Right atrium auricular region (tissue), 2 donors: ENCODE measurements around the gene CEBPG. TPM values are rescaled to one million over a fixed set of nuclear protein-coding genes. Genes with fewer than 3 reads are reported as not detected.

Experiments used
- DNase-seq: peaks from one replicate; pipeline ENCODE4 v3.0.0-alpha.2; 2019; ENCODE audit warnings: low spot score
- H3K27ac ChIP-seq, 2 donors: fragments of 200-600 bp; sonication (generic); 1 replicate in 1 of 2; 2 replicates in 1 of 2; pipeline ENCODE4 v1.5.1; 2016 to 2019
- H3K27me3 ChIP-seq, 2 donors: fragments of 200-600 bp; sonication (generic); one replicate each; pipeline versions ENCODE4 v1.5.1 to v1.6.0; 2017 to 2019
- H3K36me3 ChIP-seq: fragments of 200-600 bp; sonication (generic); one replicate; pipeline ENCODE4 v1.5.1; 2016
- H3K4me1 ChIP-seq, 2 donors: fragments of 200-600 bp; sonication (generic); one replicate each; pipeline versions ENCODE4 v1.5.1 to v1.6.0; 2017 to 2019
- H3K4me3 ChIP-seq, 2 donors: fragments of 200-600 bp; sonication (generic); 1 replicate in 1 of 2; 2 replicates in 1 of 2; pipeline ENCODE4 v1.5.1; 2017 to 2019; ENCODE audit warnings: mild to moderate bottlenecking in 1 of 2, moderate library complexity in 1 of 2
- H3K9me3 ChIP-seq, 2 donors: fragments of 200-600 bp; sonication (generic); one replicate each; pipeline ENCODE4 v1.5.1; 2019
- total RNA-seq, 2 donors: library from RNA; depleted of rRNA; stranded (reverse); fragments of >200 nt; gene quantifications; one replicate each; pipeline ENCODE4 v1.1.0, GENCODE V29; 2016
- TF ChIP-seq, protein P1 (sequence below), 2 donors: fragments of 200-600 bp; sonication (generic); IDR thresholded peaks; one replicate each; pipeline ENCODE4 v1.5.1; 2019; ENCODE audit warnings: antibody characterized with exemption in 2 of 2

CEBPG gene
- total RNA-seq, 2 donors from 2014 or later = 12.9 to 15.2 TPM

DNA sequence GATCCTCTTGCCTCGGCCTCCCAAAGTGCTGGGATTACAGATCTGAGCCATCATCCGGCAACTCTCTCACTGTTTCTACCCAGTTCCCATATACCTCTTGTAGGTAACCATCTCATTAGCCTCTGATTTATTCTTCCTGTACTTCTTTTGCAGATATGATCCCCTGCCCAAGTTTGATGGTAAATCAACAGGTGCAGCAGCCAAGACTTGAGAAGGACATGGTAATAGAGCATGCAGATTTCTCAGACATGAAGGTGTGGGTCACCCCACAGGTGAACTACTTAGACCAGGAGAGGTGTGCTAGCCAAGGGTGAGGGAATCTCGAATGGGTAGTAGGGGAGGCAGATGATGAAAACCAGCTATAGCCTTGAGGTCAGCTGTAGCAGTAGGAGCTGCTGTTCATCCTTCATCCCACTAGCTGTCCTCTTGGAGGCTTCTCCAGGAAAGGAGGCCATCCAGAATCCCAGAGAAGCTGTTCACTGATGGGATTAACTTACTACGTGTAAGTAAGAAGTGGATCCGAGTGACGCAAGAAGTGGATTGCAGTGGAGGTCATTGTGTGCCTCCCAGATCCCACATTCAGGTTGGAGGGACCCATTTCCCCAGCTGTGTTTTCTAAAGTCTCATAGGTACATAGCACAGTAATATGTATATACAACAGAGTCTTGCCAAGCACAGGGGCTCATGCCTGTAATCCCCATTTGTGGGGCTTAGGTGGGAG is 10.8 kb upstream of the CEBPG start:
- no peaks in the 10 kb centered on the region for H3K27me3 ChIP-seq
- TF ChIP-seq, protein P1, sequence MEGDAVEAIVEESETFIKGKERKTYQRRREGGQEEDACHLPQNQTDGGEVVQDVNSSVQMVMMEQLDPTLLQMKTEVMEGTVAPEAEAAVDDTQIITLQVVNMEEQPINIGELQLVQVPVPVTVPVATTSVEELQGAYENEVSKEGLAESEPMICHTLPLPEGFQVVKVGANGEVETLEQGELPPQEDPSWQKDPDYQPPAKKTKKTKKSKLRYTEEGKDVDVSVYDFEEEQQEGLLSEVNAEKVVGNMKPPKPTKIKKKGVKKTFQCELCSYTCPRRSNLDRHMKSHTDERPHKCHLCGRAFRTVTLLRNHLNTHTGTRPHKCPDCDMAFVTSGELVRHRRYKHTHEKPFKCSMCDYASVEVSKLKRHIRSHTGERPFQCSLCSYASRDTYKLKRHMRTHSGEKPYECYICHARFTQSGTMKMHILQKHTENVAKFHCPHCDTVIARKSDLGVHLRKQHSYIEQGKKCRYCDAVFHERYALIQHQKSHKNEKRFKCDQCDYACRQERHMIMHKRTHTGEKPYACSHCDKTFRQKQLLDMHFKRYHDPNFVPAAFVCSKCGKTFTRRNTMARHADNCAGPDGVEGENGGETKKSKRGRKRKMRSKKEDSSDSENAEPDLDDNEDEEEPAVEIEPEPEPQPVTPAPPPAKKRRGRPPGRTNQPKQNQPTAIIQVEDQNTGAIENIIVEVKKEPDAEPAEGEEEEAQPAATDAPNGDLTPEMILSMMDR (IDR thresholded peaks at IDR 0.05) = no peak

GRCh38 chr19:33363476-33363875 is 10.0 kb upstream of the CEBPG start:
- no peaks in the 10 kb centered on the region for H3K36me3 ChIP-seq
- no peaks in the 10 kb centered on the region for H3K4me1 ChIP-seq
- no peaks in the 10 kb centered on the region for H3K9me3 ChIP-seq
- H3K4me3 ChIP-seq = no peak overlapping the region
- TF ChIP-seq, protein P1 (IDR thresholded peaks at IDR 0.05) = no peak
- H3K27ac ChIP-seq = no peak overlapping the region
- H3K27me3 ChIP-seq = no peaks in the 10 kb centered on the region
- DNase-seq = no peak

More for the DNA sequence above, 10.8 kb upstream of the CEBPG start:
- Histone ChIP-seq H3K36me3 (no peaks in the 10 kb centered on the region), H3K9me3 (no peaks in the 10 kb centered on the region), H3K4me1 (no peaks in the 10 kb centered on the region), H3K27ac (no peak overlapping the region), H3K4me3 (no peak overlapping the region)
- no peak for DNase-seq

DNA sequence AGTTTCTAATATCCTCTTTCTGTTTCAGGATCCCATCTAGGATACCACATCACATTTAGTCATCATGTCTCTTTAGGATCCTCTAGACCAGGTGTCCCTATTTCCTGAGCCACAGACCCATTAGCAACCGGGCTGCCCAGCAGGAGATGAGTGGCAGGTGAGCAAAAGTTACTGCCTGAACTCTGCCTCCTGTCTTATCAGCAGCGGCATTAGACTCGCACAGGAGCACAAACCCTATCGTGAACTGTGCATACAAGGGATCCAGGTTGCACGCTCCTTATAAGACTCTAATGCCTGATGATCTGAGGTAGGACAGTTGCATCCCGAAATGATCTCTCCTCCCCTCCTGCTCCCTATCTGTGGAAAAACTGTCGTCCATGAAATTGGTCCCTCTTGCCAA is 7.8 kb upstream of the CEBPG start:
- no peak overlapping the region for H3K27ac ChIP-seq
- no peak for DNase-seq
- no peaks in the 10 kb centered on the region for H3K9me3 ChIP-seq
- no peaks in the 10 kb centered on the region for H3K27me3 ChIP-seq
- H3K4me3 ChIP-seq = no peak overlapping the region
- no peaks in the 10 kb centered on the region for H3K36me3 ChIP-seq
- TF ChIP-seq, protein P1 (IDR thresholded peaks at IDR 0.05) = no peak
- H3K4me1 ChIP-seq = no peaks in the 10 kb centered on the region

- Histone ChIP-seq H3K4me3 (no peak overlapping the region), H3K4me1 (no peaks in the 10 kb centered on the region), H3K27ac (no peak overlapping the region), H3K36me3 (no peaks in the 10 kb centered on the region), H3K27me3 (no peaks in the 10 kb centered on the region), H3K9me3 (no peaks in the 10 kb centered on the region)
- TF ChIP-seq, protein P1 (IDR thresholded peaks at IDR 0.05) = no peak
- no peak for DNase-seq
Observed at GRCh38 chr19:33366127-33366526, 7.4 kb upstream of the CEBPG start.

- Histone ChIP-seq H3K9me3 (no peaks in the 10 kb centered on the region), H3K36me3 (no peaks in the 10 kb centered on the region), H3K4me1 (no peaks in the 10 kb centered on the region), H3K4me3 (no peak overlapping the region), H3K27me3 (no peaks in the 10 kb centered on the region), H3K27ac (no peak overlapping the region)
- DNase-seq = no peak
- TF ChIP-seq, protein P1 (IDR thresholded peaks at IDR 0.05) = no peak
Observed at GRCh38 chr19:33366897-33367296, 6.6 kb upstream of the CEBPG start.
